Epithelial cell of proximal tubule (primary cell): ENCODE data around the gene CDH6. TPM values are rescaled to one million over a fixed set of nuclear protein-coding genes. Genes with fewer than 3 reads are reported as not detected.

Experiments used
- DNase-seq: peaks from one replicate; pipeline ENCODE4 v3.0.0-alpha.2; 2011; ENCODE audit warnings: low read depth
- H3K4me3 ChIP-seq: 2 replicates; pipeline ENCODE4 v1.5.1; 2011; ENCODE audit warnings: low read depth, mild to moderate bottlenecking, low read length
- total RNA-seq: library from RNA; depleted of rRNA; stranded (reverse); fragments of >200 nt; gene quantifications from 2 replicates; pipeline ENCODE4 v1.2.3, GENCODE V29; 2015
- TF ChIP-seq, protein P1 (sequence below): conservative IDR thresholded peaks from 2 replicates; pipeline ENCODE4 v1.5.1; 2012; ENCODE audit warnings: low read depth, mild to moderate bottlenecking, low read length

Gene CDH6
- total RNA-seq, 1 donor from 2014 or later: 34.9 TPM

DNA sequence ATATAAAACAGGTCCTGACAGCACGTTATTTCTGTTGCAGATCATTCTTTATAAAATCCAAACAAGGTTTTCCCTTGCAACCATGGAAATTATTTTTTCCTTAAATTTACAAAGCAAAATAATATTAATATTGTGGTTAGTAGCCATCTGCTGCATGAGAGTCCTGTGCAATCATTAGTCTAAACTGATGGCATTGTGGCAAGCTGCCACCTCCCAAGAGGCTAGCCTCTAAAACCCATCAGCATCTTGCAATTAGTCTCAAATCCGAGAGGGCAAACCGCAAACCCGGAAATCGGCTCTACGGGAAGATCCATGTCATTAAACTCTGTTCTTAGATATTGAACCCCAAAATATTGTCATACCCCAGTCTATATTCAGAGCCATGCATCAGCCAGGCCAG lies 11.3 kb upstream of the CDH6 start:
- TF ChIP-seq, protein P1, sequence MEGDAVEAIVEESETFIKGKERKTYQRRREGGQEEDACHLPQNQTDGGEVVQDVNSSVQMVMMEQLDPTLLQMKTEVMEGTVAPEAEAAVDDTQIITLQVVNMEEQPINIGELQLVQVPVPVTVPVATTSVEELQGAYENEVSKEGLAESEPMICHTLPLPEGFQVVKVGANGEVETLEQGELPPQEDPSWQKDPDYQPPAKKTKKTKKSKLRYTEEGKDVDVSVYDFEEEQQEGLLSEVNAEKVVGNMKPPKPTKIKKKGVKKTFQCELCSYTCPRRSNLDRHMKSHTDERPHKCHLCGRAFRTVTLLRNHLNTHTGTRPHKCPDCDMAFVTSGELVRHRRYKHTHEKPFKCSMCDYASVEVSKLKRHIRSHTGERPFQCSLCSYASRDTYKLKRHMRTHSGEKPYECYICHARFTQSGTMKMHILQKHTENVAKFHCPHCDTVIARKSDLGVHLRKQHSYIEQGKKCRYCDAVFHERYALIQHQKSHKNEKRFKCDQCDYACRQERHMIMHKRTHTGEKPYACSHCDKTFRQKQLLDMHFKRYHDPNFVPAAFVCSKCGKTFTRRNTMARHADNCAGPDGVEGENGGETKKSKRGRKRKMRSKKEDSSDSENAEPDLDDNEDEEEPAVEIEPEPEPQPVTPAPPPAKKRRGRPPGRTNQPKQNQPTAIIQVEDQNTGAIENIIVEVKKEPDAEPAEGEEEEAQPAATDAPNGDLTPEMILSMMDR: no peak

DNA sequence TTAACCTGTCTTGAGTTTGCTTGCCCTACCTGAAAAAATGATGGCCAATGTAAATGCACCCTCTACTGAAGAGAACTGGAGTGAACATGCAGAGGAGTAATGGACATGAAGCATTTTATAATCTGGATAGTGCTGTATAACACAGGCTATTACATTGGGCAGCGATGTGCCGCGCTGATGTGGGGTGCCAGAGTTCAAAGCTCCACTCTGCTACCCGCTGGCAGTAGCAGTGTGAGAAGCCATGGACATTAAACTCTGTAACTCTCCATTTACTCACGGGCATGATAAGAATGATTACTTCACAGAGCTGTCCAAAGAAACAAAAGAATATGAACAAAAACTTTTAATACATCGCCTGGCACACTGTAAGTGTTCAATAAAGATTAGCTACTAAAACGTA lies 7.5 kb upstream of the CDH6 start:
- TF ChIP-seq, protein P1: no peak
- H3K4me3 ChIP-seq: no peak overlapping the region
- no peak for DNase-seq

More for the DNA sequence above, 11.3 kb upstream of the CDH6 start:
- DNase-seq: no peak
- no peak overlapping the region for H3K4me3 ChIP-seq

DNA sequence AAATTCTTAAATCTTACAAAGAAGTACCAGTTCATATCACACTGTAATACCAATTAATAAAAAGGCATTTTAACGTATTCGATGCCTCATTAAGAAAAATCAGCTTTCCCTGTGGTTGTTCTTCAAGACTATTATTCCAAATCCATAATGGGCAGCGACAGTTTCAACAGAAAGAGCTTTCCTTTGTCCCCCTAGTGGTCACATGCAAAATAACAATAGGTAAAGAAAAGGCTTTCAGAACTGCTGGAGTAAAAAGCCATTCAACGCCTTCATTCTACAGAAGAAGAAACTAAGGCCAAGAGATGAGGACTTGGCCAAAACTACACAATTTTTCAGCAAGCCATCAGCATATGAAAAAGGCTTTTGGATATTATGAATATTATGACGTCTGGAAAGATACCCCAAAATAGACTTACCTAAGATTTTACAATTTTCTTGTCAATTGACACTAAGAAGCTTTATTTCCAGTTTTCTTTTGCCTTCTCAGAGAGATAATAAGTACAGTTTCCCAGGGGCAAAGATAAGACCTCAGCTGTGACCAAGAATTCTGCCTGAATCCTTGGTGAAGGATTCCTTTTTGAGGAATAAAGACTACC lies 6.7 kb upstream of the CDH6 start:
- DNase-seq: no peak
- TF ChIP-seq, protein P1: peak; percentile 85
- no peak overlapping the region for H3K4me3 ChIP-seq

DNA sequence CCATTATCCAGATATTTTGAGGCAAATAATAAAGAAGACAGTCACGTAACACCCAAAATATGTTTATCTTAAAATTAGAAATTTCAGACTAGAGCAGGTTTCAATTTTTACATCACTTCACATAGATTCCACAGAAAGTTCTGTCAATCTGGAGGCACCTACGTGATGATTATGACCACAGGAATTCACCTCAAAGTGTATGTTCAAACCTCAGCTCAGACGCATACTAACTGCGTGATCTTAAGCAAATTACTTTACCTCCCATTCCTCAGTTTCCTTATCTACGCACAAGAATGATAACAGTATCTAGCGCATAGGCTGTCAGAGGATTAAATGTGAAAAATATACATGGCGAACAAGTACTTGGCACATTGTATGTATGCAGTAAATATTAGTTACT lies 5.9 kb upstream of the CDH6 start:
- TF ChIP-seq, protein P1: no peak
- DNase-seq: no peak
- H3K4me3 ChIP-seq: no peak overlapping the region

DNA sequence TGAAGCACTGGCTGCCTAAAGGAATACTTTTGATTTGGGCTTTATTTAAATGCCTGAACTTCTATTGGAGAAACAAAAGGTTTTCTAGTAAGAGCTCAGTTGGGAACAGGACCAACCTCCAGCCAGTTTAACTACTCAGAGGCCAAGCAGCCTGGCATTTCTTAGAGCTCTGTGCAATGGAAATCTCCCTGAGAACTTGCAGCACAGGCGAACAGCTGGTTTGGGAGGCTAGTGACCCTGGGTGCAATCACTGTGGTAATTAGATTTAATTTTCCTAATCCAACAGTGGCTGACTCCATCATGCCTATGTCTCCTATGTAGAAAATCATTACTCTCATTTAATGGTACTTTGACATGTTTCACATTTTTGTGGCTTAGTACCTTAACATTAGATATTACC lies 1.0 kb upstream of the CDH6 start:
- no peak for DNase-seq
- H3K4me3 ChIP-seq: peak overlapping the region; percentile 87
- TF ChIP-seq, protein P1: no peak

DNA sequence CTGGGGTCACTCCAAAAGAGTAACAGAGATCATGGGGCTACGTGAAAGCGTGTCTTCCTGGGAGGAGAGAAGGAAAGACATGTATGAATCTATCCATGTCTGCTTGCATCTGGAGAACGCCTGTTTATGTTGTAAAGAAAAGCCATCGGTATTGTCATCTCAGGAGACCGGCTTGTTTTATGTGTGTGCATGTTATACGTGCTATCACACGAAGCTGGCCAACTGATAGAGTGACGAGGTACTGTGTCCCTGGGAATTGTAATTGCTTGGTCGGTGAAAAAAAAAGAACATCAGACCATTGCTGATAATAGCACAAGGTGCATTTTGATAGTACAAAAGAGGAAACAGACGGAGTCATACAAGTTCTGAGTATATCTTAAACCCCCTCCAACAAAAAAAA lies 370 bp upstream of the CDH6 start:
- TF ChIP-seq, protein P1: no peak
- DNase-seq: no peak
- peak overlapping the region; percentile 87 for H3K4me3 ChIP-seq

DNA sequence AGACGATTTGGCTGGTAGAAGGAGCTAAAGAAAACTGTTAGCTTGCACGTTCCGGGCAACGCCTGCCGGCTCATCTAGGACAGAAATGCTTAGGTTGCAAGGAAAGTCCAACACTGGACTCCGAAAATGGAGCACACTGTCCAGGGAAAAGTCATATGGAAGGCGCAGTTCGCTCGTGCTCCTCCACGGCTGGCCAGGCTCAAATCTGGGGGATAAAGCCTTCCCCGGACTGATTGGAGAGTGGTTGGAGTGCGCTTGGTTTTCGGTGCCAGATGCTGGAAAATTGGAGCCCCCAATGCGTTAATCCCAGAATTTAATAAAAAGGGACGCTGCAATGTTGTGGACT lies 955 bp downstream of the CDH6 start:
- DNase-seq: no peak
- TF ChIP-seq, protein P1: no peak

More for the DNA sequence above, 955 bp downstream of the CDH6 start:
- peak overlapping the region; percentile 87 for H3K4me3 ChIP-seq
